ENCODE results near the gene HAPSTR1.

DNA sequence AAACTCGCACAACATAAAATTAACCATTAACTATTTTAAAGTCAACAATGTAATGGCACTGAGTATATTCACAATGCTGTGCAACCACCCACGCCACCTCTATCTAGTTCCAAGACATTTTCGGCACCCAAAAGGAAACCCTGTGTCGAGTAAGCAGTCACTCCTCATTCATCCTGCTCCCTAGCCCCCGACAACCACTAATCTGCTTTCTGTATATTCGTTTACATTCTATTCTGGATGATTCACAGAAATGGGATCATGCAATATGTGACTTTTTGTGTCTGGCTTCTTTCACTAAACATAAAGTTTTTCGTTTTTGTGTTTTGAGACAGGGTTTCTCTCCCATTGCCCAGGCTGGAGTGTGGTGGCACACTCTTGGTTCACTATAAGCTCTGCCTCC is 42.2 kb upstream of the HAPSTR1 start:
- TF ChIP-seq POLR2AphosphoS5 (IDR thresholded peaks at IDR 0.05; ENCODE audit: low read depth, low read length): no peak
- TF ChIP-seq, protein P1, sequence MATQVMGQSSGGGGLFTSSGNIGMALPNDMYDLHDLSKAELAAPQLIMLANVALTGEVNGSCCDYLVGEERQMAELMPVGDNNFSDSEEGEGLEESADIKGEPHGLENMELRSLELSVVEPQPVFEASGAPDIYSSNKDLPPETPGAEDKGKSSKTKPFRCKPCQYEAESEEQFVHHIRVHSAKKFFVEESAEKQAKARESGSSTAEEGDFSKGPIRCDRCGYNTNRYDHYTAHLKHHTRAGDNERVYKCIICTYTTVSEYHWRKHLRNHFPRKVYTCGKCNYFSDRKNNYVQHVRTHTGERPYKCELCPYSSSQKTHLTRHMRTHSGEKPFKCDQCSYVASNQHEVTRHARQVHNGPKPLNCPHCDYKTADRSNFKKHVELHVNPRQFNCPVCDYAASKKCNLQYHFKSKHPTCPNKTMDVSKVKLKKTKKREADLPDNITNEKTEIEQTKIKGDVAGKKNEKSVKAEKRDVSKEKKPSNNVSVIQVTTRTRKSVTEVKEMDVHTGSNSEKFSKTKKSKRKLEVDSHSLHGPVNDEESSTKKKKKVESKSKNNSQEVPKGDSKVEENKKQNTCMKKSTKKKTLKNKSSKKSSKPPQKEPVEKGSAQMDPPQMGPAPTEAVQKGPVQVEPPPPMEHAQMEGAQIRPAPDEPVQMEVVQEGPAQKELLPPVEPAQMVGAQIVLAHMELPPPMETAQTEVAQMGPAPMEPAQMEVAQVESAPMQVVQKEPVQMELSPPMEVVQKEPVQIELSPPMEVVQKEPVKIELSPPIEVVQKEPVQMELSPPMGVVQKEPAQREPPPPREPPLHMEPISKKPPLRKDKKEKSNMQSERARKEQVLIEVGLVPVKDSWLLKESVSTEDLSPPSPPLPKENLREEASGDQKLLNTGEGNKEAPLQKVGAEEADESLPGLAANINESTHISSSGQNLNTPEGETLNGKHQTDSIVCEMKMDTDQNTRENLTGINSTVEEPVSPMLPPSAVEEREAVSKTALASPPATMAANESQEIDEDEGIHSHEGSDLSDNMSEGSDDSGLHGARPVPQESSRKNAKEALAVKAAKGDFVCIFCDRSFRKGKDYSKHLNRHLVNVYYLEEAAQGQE (IDR thresholded peaks at IDR 0.05; ENCODE audit: insufficient read depth in 1 of 2, low read depth in 2 of 2, low read length in 2 of 2): no peak
